ENCODE data around the gene CPD. TPM values are rescaled to one million over a fixed set of nuclear protein-coding genes. Genes with fewer than 3 reads are reported as not detected.

The CPD gene
- total and polyA plus RNA-seq, 8 donors, result 4.1 to 278 (median 22.0) TPM

DNA sequence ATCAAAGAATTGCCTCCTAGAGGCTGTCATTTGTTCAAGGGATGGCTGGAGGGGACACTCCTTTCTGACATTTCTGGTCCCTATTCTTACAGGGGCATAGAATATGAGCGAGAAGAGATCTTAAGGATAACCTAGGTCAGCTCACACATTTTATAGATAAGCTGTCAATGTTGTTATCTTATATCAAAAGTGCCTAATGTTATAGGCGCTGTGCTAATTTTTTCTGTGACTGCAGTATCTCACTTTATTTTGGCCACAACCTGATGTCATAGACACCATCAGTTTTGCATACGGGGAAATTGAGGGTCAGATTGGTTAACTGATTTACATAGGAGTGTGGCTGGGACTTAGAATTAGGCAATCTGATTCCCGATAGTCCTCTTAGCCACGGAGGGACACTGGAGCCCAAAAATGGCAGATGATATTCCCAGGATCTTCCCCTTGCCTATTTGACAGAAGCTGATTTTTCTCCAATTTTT is 1.2 kb downstream of the CPD start:
- H3K4me1 ChIP-seq, result peaks cover 25 to 74% (median 50%) of the 10 kb centered on the region in 4 donors

DNA sequence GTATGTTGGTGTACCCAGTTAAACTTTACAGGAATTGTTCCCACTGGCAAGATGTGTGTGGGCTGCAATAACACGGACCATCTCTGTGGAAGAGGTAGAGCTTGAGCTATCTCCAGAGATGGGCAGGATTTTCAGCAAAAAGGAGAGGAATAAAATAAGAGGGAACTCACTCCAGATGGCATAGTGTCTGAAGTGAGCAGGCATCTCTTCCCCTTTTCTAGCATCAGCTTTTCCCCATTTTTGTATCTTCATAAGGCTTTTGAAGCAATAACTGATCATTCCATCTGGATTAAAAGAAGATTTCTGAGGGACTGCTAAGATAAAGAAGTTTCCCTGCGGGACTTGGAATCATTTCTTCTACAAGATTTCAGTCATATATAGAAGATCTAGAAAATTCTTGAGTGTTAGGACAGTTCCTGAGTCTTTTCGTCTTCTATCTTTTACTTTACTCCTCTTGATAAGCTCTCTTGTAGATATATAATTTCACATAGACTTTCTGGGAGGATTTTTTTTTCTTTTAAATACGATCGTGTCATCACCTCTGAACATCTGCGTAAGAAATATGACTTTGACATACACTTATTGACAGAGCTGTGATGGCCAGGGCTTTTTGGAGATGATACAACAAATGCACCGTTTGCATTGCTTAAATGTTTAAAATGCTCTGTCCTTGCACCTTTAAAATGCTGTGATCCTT is 2.1 kb downstream of the CPD start:
- no peaks in the 10 kb centered on the region for H3K9me3 ChIP-seq
- WGBS, 5 donors, result 20 to 46% (median 30%) methylated on average over 7 of the region's 7 CpGs
- H3K4me1 ChIP-seq, result peaks cover 25 to 73% (median 47%) of the 10 kb centered on the region in 4 donors
- TF ChIP-seq EP300 (IDR thresholded peaks at IDR 0.05) (no peak), POLR2AphosphoS5 (IDR thresholded peaks at IDR 0.05) (no peak)
- H3K27ac ChIP-seq, result peak overlapping the region in 3 of 5 donors; percentile 91 to 93 (median 92)
- no peaks in the 10 kb centered on the region for H3K27me3 ChIP-seq
- H3K36me3 ChIP-seq, result peaks cover 5 to 10% (median 8%) of the 10 kb centered on the region in 4 donors
- peak overlapping the region; percentile 66 to 94 (median 92) for H3K4me3 ChIP-seq
- intact Hi-C loops (cut with DNase I; ENCODE audit: low total_unique reads), result no loop called here
- DNase-seq, result no peak

More for the DNA sequence above, 1.2 kb downstream of the CPD start:
- TF ChIP-seq POLR2A (IDR thresholded peaks at IDR 0.05) (no peak), POLR2AphosphoS5 (IDR thresholded peaks at IDR 0.05) (no peak)
- Histone ChIP-seq H3K27ac (peak overlapping the region; percentile 86 to 97 (median 92)), H3K4me3 (peak overlapping the region; percentile 66 to 94 (median 92)), H3K36me3 (peaks cover 0 to 2% (median under 1%) of the 10 kb centered on the region in 4 donors), H3K27me3 (no peaks in the 10 kb centered on the region), H3K9me3 (no peaks in the 10 kb centered on the region)
- DNase-seq, result no peak
- intact Hi-C loops (cut with DNase I; ENCODE audit: low total_unique reads), result no loop called here
- 1 to 12% (median 5%) methylated on average over 5 of the region's 5 CpGs for WGBS, 5 donors

DNA sequence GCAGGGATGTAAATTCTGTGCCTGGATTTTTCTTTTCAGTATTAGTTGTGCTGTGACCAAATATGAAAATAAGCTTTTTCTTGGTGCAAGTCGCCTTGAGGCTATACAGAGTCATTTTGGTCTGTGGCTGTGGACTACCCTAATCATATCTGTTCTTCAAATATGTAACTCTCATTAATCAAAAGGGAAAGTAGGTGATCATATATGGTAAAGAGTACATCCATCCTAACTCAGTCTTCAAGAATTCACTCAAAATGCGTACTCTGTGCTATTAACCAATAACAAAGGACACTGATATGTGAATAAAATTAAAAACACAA is 2.6 kb downstream of the CPD start:
- peaks cover 11 to 15% (median 13%) of the 10 kb centered on the region in 4 donors for H3K36me3 ChIP-seq
- 24 to 63% (median 47%) methylated on average over 2 of the region's 2 CpGs for WGBS, 5 donors

GRCh38 chr17:30382345-30382744 is 3.6 kb downstream of the CPD start:
- intact Hi-C loops (cut with DNase I; ENCODE audit: low total_unique reads), result no loop called here
- Histone ChIP-seq H3K27ac (no peak overlapping the region), H3K27me3 (no peaks in the 10 kb centered on the region), H3K9me3 (no peaks in the 10 kb centered on the region), H3K4me3 (peak overlapping the region in 1 of 4 donors; percentile 91), H3K36me3 (peaks cover 17 to 26% (median 23%) of the 10 kb centered on the region in 4 donors), H3K4me1 (peaks cover 15 to 57% (median 35%) of the 10 kb centered on the region in 4 donors)
- no peak for DNase-seq
- WGBS, 5 donors, result 36 to 53% (median 51%) methylated on average over 1 of the region's 1 CpG
- no peak for TF ChIP-seq EP300 (IDR thresholded peaks at IDR 0.05)
- TF ChIP-seq POLR2A (IDR thresholded peaks at IDR 0.05), result no peak
- no peak for TF ChIP-seq POLR2AphosphoS5 (IDR thresholded peaks at IDR 0.05)
- TF ChIP-seq, protein P1, sequence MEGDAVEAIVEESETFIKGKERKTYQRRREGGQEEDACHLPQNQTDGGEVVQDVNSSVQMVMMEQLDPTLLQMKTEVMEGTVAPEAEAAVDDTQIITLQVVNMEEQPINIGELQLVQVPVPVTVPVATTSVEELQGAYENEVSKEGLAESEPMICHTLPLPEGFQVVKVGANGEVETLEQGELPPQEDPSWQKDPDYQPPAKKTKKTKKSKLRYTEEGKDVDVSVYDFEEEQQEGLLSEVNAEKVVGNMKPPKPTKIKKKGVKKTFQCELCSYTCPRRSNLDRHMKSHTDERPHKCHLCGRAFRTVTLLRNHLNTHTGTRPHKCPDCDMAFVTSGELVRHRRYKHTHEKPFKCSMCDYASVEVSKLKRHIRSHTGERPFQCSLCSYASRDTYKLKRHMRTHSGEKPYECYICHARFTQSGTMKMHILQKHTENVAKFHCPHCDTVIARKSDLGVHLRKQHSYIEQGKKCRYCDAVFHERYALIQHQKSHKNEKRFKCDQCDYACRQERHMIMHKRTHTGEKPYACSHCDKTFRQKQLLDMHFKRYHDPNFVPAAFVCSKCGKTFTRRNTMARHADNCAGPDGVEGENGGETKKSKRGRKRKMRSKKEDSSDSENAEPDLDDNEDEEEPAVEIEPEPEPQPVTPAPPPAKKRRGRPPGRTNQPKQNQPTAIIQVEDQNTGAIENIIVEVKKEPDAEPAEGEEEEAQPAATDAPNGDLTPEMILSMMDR (IDR thresholded peaks at IDR 0.05), result no peak

More for the DNA sequence above, 2.6 kb downstream of the CPD start:
- no peak overlapping the region for H3K27ac ChIP-seq
- no peak for DNase-seq
- H3K27me3 ChIP-seq, result no peaks in the 10 kb centered on the region
- H3K9me3 ChIP-seq, result no peaks in the 10 kb centered on the region
- intact Hi-C loops (cut with DNase I; ENCODE audit: low total_unique reads), result no loop called here
- H3K4me1 ChIP-seq, result peaks cover 23 to 68% (median 44%) of the 10 kb centered on the region in 4 donors
- TF ChIP-seq, protein P1 (IDR thresholded peaks at IDR 0.05), result no peak
- TF ChIP-seq EP300 (IDR thresholded peaks at IDR 0.05), result no peak
- TF ChIP-seq POLR2AphosphoS5 (IDR thresholded peaks at IDR 0.05), result no peak
- no peak for TF ChIP-seq POLR2A (IDR thresholded peaks at IDR 0.05)
- peak overlapping the region; percentile 66 to 94 (median 92) for H3K4me3 ChIP-seq

- 90 to 96% (median 94%) methylated on average over 15 to 35 of the region's 35 CpGs for WGBS, 5 donors
Measured at GRCh38 chr17:30388321-30389179, 9.8 kb downstream of the CPD start.

More at GRCh38 chr17:30388321-30389179, 9.8 kb downstream of the CPD start:
- Histone ChIP-seq H3K27ac (peak overlapping the region in 1 of 5 donors; percentile 73), H3K4me3 (no peak overlapping the region), H3K9me3 (no peaks in the 10 kb centered on the region), H3K27me3 (no peaks in the 10 kb centered on the region), H3K4me1 (peaks cover 11 to 40% (median 23%) of the 10 kb centered on the region in 4 donors), H3K36me3 (peaks cover 36 to 73% (median 64%) of the 10 kb centered on the region in 4 donors)
- TF ChIP-seq, protein P1 (IDR thresholded peaks at IDR 0.05), result no peak
- TF ChIP-seq EP300 (IDR thresholded peaks at IDR 0.05), result no peak
- TF ChIP-seq POLR2AphosphoS5 (IDR thresholded peaks at IDR 0.05), result no peak
- TF ChIP-seq POLR2A (IDR thresholded peaks at IDR 0.05), result no peak
- intact Hi-C loops (cut with DNase I; ENCODE audit: low total_unique reads), result no loop called here
- no peak for DNase-seq
